ENCODE results near the gene VAV3.

GRCh38 chr1:107525145-107525544, 439.8 kb downstream of the VAV3 start:
- TF ChIP-seq POLR2AphosphoS5 (IDR thresholded peaks at IDR 0.05) (no peak), CTCF (IDR thresholded peaks at IDR 0.05) (no peak)
